ENCODE data around the gene BEND6. TPM values are rescaled to one million over a fixed set of nuclear protein-coding genes. Genes with fewer than 3 reads are reported as not detected.

BEND6 gene
- total and polyA plus RNA-seq, 4 donors = under 0.01 to 0.14 (median 0.03) TPM; not detected in 1

- TF ChIP-seq HNF4G (IDR thresholded peaks at IDR 0.05) = no peak
- TF ChIP-seq HNF4A (conservative IDR thresholded peaks at IDR 0.05) = no peak
- no peak for TF ChIP-seq FOXA1 (IDR thresholded peaks at IDR 0.05)
- no peak for TF ChIP-seq GABPA (IDR thresholded peaks at IDR 0.05 in 1 of 2, conservative IDR thresholded peaks at IDR 0.05 in 1 of 2)
- no peak for TF ChIP-seq ZBTB33 (IDR thresholded peaks at IDR 0.05)
- TF ChIP-seq REST (IDR thresholded peaks at IDR 0.05) = no peak
- TF ChIP-seq RXRA (IDR thresholded peaks at IDR 0.05) = no peak
- TF ChIP-seq RAD21 (IDR thresholded peaks at IDR 0.05) = no peak
- no peak for TF ChIP-seq SP1 (IDR thresholded peaks at IDR 0.05)
- no peak for TF ChIP-seq TAF1 (conservative IDR thresholded peaks at IDR 0.05)
- TF ChIP-seq ATF3 (IDR thresholded peaks at IDR 0.05) = no peak
- no peak for TF ChIP-seq CTCF (IDR thresholded peaks at IDR 0.05; ENCODE audit: low read depth, low read length, missing input control)
- TF ChIP-seq NR2F2 (IDR thresholded peaks at IDR 0.05) = no peak
- H3K36me3 ChIP-seq (ENCODE audit: control insufficient read depth in 4 of 4, insufficient read depth in 3 of 4, low read depth in 1 of 4, low read length in 3 of 4) = no peaks in the 10 kb centered on the region
Observed at GRCh38 chr6:56944661-56945060, 10.2 kb upstream of the BEND6 start.

GRCh38 chr6:56946368-56946767 lies 8.5 kb upstream of the BEND6 start:
- no peaks in the 10 kb centered on the region for H3K4me1 ChIP-seq (ENCODE audit: control insufficient read depth in 4 of 4, insufficient read depth in 4 of 4, low read length in 3 of 4)
- H3K27me3 ChIP-seq (ENCODE audit: control insufficient read depth in 4 of 4, insufficient read depth in 4 of 4, low read length in 3 of 4) = peaks cover 0 to 6% (median 0%) of the 10 kb centered on the region in 4 donors
- no peak overlapping the region for H3K4me3 ChIP-seq (ENCODE audit: low read depth in 1 of 3, low read length in 3 of 3)
- H3K36me3 ChIP-seq (ENCODE audit: control insufficient read depth in 4 of 4, insufficient read depth in 3 of 4, low read depth in 1 of 4, low read length in 3 of 4) = no peaks in the 10 kb centered on the region
- WGBS = 90% methylated on average over 2 of the region's 2 CpGs
- no peak for DNase-seq (ENCODE audit: low spot score)
- no peak overlapping the region for H3K9ac ChIP-seq (ENCODE audit: low read depth in 1 of 2, low read length in 2 of 2)
- TF ChIP-seq CTCF (IDR thresholded peaks at IDR 0.05; ENCODE audit: low read depth, low read length, missing input control) (no peak), HNF4G (IDR thresholded peaks at IDR 0.05) (no peak), REST (IDR thresholded peaks at IDR 0.05) (no peak), YY1 (IDR thresholded peaks at IDR 0.05) (no peak), RAD21 (IDR thresholded peaks at IDR 0.05) (no peak), SP1 (IDR thresholded peaks at IDR 0.05) (no peak), FOXA2 (IDR thresholded peaks at IDR 0.05) (no peak), JUND (IDR thresholded peaks at IDR 0.05) (no peak), MAX (IDR thresholded peaks at IDR 0.05) (no peak)
- no peak overlapping the region for H3K27ac ChIP-seq (ENCODE audit: low read depth in 1 of 2, low read length in 2 of 2)
- H3K9me3 ChIP-seq (ENCODE audit: control insufficient read depth in 4 of 4, low read length in 3 of 4) = peaks cover 0 to under 1% (median 0%) of the 10 kb centered on the region in 4 donors

More at GRCh38 chr6:56944661-56945060, 10.2 kb upstream of the BEND6 start:
- Histone ChIP-seq H3K27me3 (ENCODE audit: control insufficient read depth in 4 of 4, insufficient read depth in 4 of 4, low read length in 3 of 4) (peaks cover 0 to 6% (median 0%) of the 10 kb centered on the region in 4 donors), H3K27ac (ENCODE audit: low read depth in 1 of 2, low read length in 2 of 2) (no peak overlapping the region), H3K4me3 (ENCODE audit: low read depth in 1 of 3, low read length in 3 of 3) (no peak overlapping the region), H3K4me1 (ENCODE audit: control insufficient read depth in 4 of 4, insufficient read depth in 4 of 4, low read length in 3 of 4) (no peaks in the 10 kb centered on the region), H3K9ac (ENCODE audit: low read depth in 1 of 2, low read length in 2 of 2) (no peak overlapping the region), H3K9me3 (ENCODE audit: control insufficient read depth in 4 of 4, low read length in 3 of 4) (peaks cover 0 to 5% (median 4%) of the 10 kb centered on the region in 4 donors)
- no peak for DNase-seq (ENCODE audit: low spot score)

Data from liver (tissue), 9 donors.